Gastrocnemius medialis (tissue), 4 donors: ENCODE results near the gene IGSF9B.

Experiments used
- POLR2A ChIP-seq, 2 donors: fragments of 450-650 bp; IDR thresholded peaks; one replicate each; pipeline ENCODE4 v1.6.1; 2017; ENCODE audit warnings: antibody characterized with exemption in 2 of 2, mild to moderate bottlenecking in 2 of 2, moderate library complexity in 2 of 2
- TF ChIP-seq, protein P1 (sequence below), 5 experiments: fragments of 450-650 bp in 3 of 5; fragments of 200-600 bp in 2 of 5; sonication (generic) in 2 of 5; IDR thresholded peaks in 4 of 5; conservative IDR thresholded peaks in 1 of 5; 1 replicate in 4 of 5; 2 replicates in 1 of 5; pipeline ENCODE4 v1.5.1; 2016 to 2019; ENCODE audit warnings: antibody characterized with exemption in 5 of 5, mild to moderate bottlenecking in 3 of 5, moderate library complexity in 3 of 5

DNA sequence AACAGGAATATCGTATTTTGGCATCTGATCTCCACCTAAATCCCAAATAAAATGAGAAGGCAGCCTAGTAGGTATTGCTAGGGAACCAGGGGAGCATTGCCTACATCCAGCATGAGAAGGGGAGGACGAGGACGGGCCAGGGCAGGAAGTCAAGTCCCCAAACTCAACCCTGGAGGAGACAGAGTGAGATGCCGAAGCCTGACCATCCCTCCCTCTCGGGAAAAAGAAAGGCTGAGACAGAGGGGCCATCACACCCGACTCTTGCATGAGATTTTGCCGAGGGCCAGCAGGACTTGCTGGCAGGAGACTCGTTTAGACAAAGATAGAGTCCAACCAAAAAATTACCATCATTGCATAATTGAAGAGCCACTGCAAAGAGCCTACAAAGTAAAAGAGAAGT, 61.2 kb downstream of the IGSF9B start:
- TF ChIP-seq POLR2A (IDR thresholded peaks at IDR 0.05): no peak
- TF ChIP-seq, protein P1, sequence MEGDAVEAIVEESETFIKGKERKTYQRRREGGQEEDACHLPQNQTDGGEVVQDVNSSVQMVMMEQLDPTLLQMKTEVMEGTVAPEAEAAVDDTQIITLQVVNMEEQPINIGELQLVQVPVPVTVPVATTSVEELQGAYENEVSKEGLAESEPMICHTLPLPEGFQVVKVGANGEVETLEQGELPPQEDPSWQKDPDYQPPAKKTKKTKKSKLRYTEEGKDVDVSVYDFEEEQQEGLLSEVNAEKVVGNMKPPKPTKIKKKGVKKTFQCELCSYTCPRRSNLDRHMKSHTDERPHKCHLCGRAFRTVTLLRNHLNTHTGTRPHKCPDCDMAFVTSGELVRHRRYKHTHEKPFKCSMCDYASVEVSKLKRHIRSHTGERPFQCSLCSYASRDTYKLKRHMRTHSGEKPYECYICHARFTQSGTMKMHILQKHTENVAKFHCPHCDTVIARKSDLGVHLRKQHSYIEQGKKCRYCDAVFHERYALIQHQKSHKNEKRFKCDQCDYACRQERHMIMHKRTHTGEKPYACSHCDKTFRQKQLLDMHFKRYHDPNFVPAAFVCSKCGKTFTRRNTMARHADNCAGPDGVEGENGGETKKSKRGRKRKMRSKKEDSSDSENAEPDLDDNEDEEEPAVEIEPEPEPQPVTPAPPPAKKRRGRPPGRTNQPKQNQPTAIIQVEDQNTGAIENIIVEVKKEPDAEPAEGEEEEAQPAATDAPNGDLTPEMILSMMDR (IDR thresholded peaks at IDR 0.05 in 4 of 5, conservative IDR thresholded peaks at IDR 0.05 in 1 of 5): no peak
